Measurements from ENCODE around the gene TMPRSS9.

GRCh38 chr19:2399582-2399981, 39.5 kb downstream of the TMPRSS9 start:
- no peak for TF ChIP-seq CTCF (IDR thresholded peaks at IDR 0.05)
- TF ChIP-seq ZFX (IDR thresholded peaks at IDR 0.05; ENCODE audit: borderline replicate concordance) = no peak

Measured in 22Rv1 (cell line).